ENCODE data around the gene ELF1. TPM values are rescaled to one million over a fixed set of nuclear protein-coding genes. Genes with fewer than 3 reads are reported as not detected.

The ELF1 gene
- total and polyA plus RNA-seq, 2 experiments from 2014 or later, result 7.0 to 12.7 TPM

- no peak overlapping the region for H3K27ac Mint-ChIP-seq
- H3F3A ChIP-seq (replicated peaks; ENCODE audit: low read depth), result no peaks in the 10 kb centered on the region
- no peaks in the 10 kb centered on the region for H3K9me3 Mint-ChIP-seq
- no peaks in the 10 kb centered on the region for H3K4me1 ChIP-seq (ENCODE audit: insufficient read depth)
- TF ChIP-seq ZNF331 (CRISPR knock-in tag; IDR thresholded peaks at IDR 0.05; ENCODE audit: low read depth) (no peak), ZNF114 (CRISPR knock-in tag; IDR thresholded peaks at IDR 0.05) (no peak), EZH2 (IDR thresholded peaks at IDR 0.05; ENCODE audit: low read depth, unreplicated experiment) (no peak), CTCF (conservative IDR thresholded peaks at IDR 0.05; ENCODE audit: low read depth in 2 of 2) (no peak), ZNF462 (CRISPR knock-in tag; IDR thresholded peaks at IDR 0.05) (no peak), STAT1 (IDR thresholded peaks at IDR 0.05; ENCODE audit: unreplicated experiment) (no peak), JUNB (IDR thresholded peaks at IDR 0.05; ENCODE audit: unreplicated experiment) (no peak), NANOG (IDR thresholded peaks at IDR 0.05; ENCODE audit: borderline replicate concordance) (no peak)
- no peak overlapping the region for H3K4me3 Mint-ChIP-seq
- H3K36me3 ChIP-seq (ENCODE audit: insufficient read depth), result no peaks in the 10 kb centered on the region
- H3K4me3 ChIP-seq, result no peak overlapping the region
- peaks cover under 1% of the 10 kb centered on the region for H3K27me3 Mint-ChIP-seq (ENCODE audit: insufficient read depth, low read depth, poor library complexity)
- H3K4me2 ChIP-seq, result no peak overlapping the region
- no peaks in the 10 kb centered on the region for H3K36me3 Mint-ChIP-seq (ENCODE audit: low read depth)
- no peaks in the 10 kb centered on the region for H3K79me2 ChIP-seq (replicated peaks; ENCODE audit: insufficient read depth)
- H3K27me3 ChIP-seq (ENCODE audit: insufficient read depth), result no peaks in the 10 kb centered on the region
- no peak overlapping the region for H2AFZ ChIP-seq
- peaks cover 7% of the 10 kb centered on the region for H3K4me1 Mint-ChIP-seq
- no peak for DNase-seq (ENCODE audit: low spot score)
- no peak for ATAC-seq
- no peaks in the 10 kb centered on the region for H3K9me2 ChIP-seq (ENCODE audit: insufficient read depth)
- H3K27ac ChIP-seq (ENCODE audit: low read depth), result no peak overlapping the region
- no peaks in the 10 kb centered on the region for H4K20me1 ChIP-seq (replicated peaks; ENCODE audit: insufficient read depth)
Observed at GRCh38 chr13:40999416-40999815, 19.7 kb downstream of the ELF1 start.
